ENCODE results near the gene ARID1A.

GRCh38 chr1:26740023-26740634 lies 44.3 kb downstream of the ARID1A start:
- TF ChIP-seq CTCF (conservative IDR thresholded peaks at IDR 0.05; ENCODE audit: low read length) (no peak), EZH2phosphoT487 (IDR thresholded peaks at IDR 0.05; ENCODE audit: borderline replicate concordance, low read depth, low read length) (no peak)

All from OCI-LY7 (cell line).